NCI-H1092 (cell line): Measurements from ENCODE around the gene CYTH2.

Experiments used
- DNase-seq: peaks from one replicate; lab custom pipeline; 2025; lab: John Stamatoyannopoulos, UW

The CYTH2 gene

GRCh38 chr19:48452289-48453190 lies 16.6 kb upstream of the CYTH2 start:
- no peak for DNase-seq

- no peak for DNase-seq
Measured at GRCh38 chr19:48454150-48454730, 14.9 kb upstream of the CYTH2 start.

- no peak for DNase-seq
Measured at GRCh38 chr19:48455171-48455907, 13.8 kb upstream of the CYTH2 start, which contains the start of gene KCNJ14. Gene KCNJ14, plus strand, starts transcription at chr19:48455574. Its CDS starts 6,151 bp downstream, at chr19:48461725.

GRCh38 chr19:48455908-48456562 lies 13.1 kb upstream of the CYTH2 start:
- no peak for DNase-seq

DNA sequence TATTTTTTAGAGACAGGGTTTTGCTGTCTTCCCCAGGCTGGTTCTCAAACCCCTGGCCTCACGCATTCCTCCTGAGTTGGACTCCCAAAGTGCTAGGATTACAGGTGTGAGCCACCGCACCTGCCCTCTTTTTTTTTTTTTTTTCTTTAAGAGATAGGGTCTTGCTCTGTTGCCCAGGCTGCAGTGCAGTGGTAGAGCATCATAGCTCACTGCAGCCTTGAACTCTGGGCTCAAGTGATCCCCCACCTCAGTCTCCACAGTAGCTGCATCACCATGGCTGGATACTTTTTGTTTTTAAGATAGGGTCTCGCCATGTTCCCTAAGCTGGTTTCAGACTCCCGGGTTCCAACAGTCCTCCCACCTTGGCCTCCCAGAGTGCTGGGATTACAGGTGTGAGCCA lies 12.3 kb upstream of the CYTH2 start:
- DNase-seq = no peak

- no peak for DNase-seq
Measured at GRCh38 chr19:48458016-48458415, 11.2 kb upstream of the CYTH2 start.

GRCh38 chr19:48461651-48461981 lies 7.6 kb upstream of the CYTH2 start:
- DNase-seq = no peak

DNA sequence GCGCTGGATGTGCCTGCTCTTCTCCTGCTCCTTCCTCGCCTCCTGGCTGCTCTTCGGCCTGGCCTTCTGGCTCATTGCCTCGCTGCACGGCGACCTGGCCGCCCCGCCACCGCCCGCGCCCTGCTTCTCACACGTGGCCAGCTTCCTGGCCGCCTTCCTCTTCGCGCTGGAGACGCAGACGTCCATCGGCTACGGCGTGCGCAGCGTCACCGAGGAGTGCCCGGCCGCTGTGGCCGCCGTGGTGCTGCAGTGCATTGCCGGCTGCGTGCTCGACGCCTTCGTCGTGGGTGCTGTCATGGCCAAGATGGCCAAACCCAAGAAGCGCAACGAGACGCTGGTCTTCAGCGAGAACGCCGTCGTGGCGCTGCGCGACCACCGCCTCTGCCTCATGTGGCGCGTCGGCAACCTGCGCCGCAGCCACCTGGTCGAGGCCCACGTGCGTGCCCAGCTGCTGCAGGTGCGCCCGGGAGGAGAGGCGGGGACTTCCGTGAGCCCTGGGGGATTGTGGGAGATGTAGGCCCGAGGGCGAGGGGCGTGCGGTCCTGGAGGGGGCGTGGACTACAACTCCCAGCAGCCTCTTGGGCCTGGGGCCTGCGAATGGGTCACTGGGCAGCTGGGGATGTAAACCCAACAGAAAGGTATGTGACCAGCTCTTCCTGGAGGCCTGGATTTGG lies 7.0 kb upstream of the CYTH2 start:
- DNase-seq = no peak

DNA sequence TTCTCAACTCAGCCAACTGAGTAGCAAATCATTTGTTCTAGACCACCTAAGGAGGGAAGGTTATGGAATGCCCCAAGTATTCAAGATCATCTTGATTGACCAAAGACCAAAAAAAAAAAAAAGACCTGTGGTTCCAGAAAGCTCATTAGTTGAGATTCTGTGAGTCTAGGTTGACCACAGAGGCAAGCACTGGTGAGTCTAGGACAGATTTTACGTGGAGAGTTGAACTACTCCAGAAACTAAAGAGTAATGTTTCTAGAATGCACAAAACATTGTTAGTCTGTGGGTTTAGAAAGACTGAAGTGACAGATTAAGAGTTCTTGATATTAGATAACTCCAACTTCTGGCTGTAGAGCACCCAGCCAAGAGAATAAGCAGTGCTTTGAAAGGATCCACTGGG lies 4.0 kb upstream of the CYTH2 start:
- no peak for DNase-seq

- peak; percentile 43 for DNase-seq
Measured at GRCh38 chr19:48466561-48467325, 2.4 kb upstream of the CYTH2 start.

GRCh38 chr19:48468772-48469288 lies 339 bp upstream of the CYTH2 start:
- DNase-seq = peak; percentile 98

DNA sequence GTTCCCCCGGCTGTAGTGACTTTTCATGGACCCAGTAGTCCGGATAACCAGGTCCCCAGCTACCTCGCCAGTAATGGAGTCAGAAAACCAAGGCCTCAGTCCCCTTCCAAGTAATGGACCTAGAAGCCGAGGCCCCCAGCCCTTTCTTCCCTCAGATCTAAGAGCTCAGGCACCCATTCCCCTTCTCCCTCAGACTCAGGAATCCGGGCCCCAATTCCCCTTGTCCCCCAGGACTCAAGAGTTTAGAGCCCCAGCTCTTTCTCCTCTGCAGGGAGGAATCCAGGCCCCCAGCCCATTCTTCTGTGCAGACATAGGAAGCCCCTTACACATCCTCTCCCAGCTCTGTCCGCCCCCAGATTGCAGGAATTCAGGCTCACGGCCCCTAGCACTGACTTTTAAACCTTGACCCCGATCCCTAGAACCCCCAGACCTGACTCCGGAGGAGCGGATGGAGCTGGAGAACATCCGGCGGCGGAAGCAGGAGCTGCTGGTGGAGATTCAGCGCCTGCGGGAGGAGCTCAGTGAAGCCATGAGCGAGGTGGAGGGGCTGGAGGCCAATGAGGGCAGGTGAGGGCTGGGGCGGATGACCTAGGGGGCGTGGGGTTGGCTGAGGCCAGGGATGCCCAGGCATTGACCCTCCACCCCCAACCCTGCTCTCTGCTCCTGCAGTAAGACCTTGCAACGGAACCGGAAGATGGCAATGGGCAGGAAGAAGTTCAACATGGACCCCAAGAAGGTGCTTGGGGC lies 938 bp downstream of the CYTH2 start:
- no peak for DNase-seq

GRCh38 chr19:48470856-48471255 lies 1.7 kb downstream of the CYTH2 start:
- no peak for DNase-seq

GRCh38 chr19:48471836-48472235 lies 2.7 kb downstream of the CYTH2 start:
- no peak for DNase-seq

- no peak for DNase-seq
Measured at GRCh38 chr19:48473161-48473966, 4.2 kb downstream of the CYTH2 start.

DNA sequence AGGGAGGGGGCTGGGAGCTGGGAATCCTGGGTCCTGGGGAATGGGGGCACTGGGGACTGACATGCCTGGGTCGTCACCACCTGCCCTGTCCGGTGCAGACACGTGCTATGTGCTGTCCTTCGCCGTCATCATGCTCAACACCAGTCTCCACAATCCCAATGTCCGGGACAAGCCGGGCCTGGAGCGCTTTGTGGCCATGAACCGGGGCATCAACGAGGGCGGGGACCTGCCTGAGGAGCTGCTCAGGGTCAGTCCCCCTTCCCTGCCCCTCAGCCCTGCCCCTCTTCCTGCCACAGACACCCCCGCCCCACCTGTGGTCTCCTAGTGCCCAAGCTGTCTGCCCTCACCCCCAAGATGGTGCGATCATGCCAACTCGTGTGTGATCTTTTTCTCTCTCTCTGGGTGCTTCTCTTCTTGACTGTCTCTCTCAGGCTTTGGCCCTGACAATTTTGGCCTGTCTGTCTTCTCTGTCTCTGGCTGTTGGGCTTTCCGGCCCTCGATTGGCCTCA lies 5.0 kb downstream of the CYTH2 start:
- no peak for DNase-seq

GRCh38 chr19:48475369-48476068 lies 6.3 kb downstream of the CYTH2 start:
- no peak for DNase-seq

- no peak for DNase-seq
Measured at GRCh38 chr19:48476176-48476575, 7.0 kb downstream of the CYTH2 start.
